Sigmoid colon (tissue), 7 donors: ENCODE measurements around the gene GRIK3. TPM values are rescaled to one million over a fixed set of nuclear protein-coding genes. Genes with fewer than 3 reads are reported as not detected.

Experiments
- DNase-seq: peaks from one replicate; pipeline ENCODE4 v3.0.0-alpha.2; 2019
- H3K27ac ChIP-seq, 4 donors: fragments of 200-600 bp; sonication (generic); one replicate each; pipeline ENCODE4 v1.5.1; 2016 to 2019; ENCODE audit warnings: mild to moderate bottlenecking in 1 of 4
- H3K27me3 ChIP-seq, 3 donors: fragments of 200-600 bp; sonication (generic); one replicate each; pipeline ENCODE4 v1.5.1; 2019; ENCODE audit warnings: mild to moderate bottlenecking in 1 of 3
- H3K36me3 ChIP-seq, 4 donors: fragments of 200-600 bp; sonication (generic); one replicate each; pipeline ENCODE4 v1.5.1; 2016 to 2019
- H3K4me1 ChIP-seq, 4 donors: fragments of 200-600 bp; sonication (generic); one replicate each; pipeline ENCODE4 v1.5.1; 2017 to 2019
- H3K4me3 ChIP-seq, 4 donors: fragments of 200-600 bp; sonication (generic); one replicate each; pipeline ENCODE4 v1.5.1; 2017 to 2019; ENCODE audit warnings: mild to moderate bottlenecking in 2 of 4, moderate library complexity in 1 of 4
- H3K9me3 ChIP-seq, 4 donors: fragments of 200-600 bp in 3 of 4; sonication (generic) in 3 of 4; one replicate each; pipeline versions ENCODE4 v1.5.1 to v1.6.1; 2013 to 2019
- CTCF ChIP-seq, 4 experiments: fragments of 450-650 bp in 3 of 4; fragments of 200-600 bp in 1 of 4; IDR thresholded peaks; one replicate each; pipeline ENCODE4 v1.5.1; 2016 to 2019; ENCODE audit warnings: antibody characterized with exemption in 4 of 4, mild to moderate bottlenecking in 3 of 4, moderate library complexity in 2 of 4
- EP300 ChIP-seq, 4 donors: sonication (generic); formaldehyde crosslinking; IDR thresholded peaks; one replicate each; pipeline ENCODE4 v1.6.1; 2017; ENCODE audit warnings: antibody characterized with exemption in 4 of 4
- POLR2A ChIP-seq, 2 donors: fragments of 450-650 bp; IDR thresholded peaks; one replicate each; pipeline ENCODE4 v1.6.1; 2016; ENCODE audit warnings: antibody characterized with exemption in 2 of 2, mild to moderate bottlenecking in 2 of 2, moderate library complexity in 2 of 2
- POLR2AphosphoS5 ChIP-seq, 4 donors: sonication (generic); formaldehyde crosslinking; IDR thresholded peaks; one replicate each; pipeline ENCODE4 v1.6.1; 2017; ENCODE audit warnings: antibody characterized with exemption in 4 of 4
- whole genome bisulfite sequencing, 2 donors: extraction: QIAGEN DNeasy Blood & Tissue Kit; methylation state at CpG; one replicate each; pipeline ENCODE4 v1.1.7; 2013; 5-methylcytosine and 5-hydroxymethylcytosine counted together
- intact Hi-C: fragments of 100-400 bp; cut with DNase I; formaldehyde crosslinking; loops from one replicate; pipeline ENCODE4 v1.15.1; 2023
- polyA plus RNA-seq, 3 donors: library from polyadenylated mRNA; stranded (reverse); fragments of 200-250 nt; gene quantifications; one replicate each; pipeline ENCODE4 v1.2.3, GENCODE V29; 2013
- total RNA-seq, 4 donors: library from RNA; depleted of rRNA; stranded (reverse); fragments of >200 nt; gene quantifications; one replicate each; pipeline ENCODE4 v1.1.0, GENCODE V29; 2016
- donor health status: healthy with polysubstance abuse.
- donor health status: Bipolar disorder and iron deficiency.
- donor health status: healthy.

GRIK3 gene
- total and polyA plus RNA-seq, 7 donors = 0.60 to 7.1 (median 3.4) TPM; not detected in 1

GRCh38 chr1:36941316-36941978 lies 92.9 kb downstream of the GRIK3 start:
- H3K27me3 ChIP-seq = peaks cover 0 to 31% (median 0%) of the 10 kb centered on the region in 3 donors
- WGBS, 2 donors = 46 to 48% methylated on average over 8 of the region's 8 CpGs
- TF ChIP-seq EP300 (IDR thresholded peaks at IDR 0.05) = no peak
- no peak for TF ChIP-seq POLR2AphosphoS5 (IDR thresholded peaks at IDR 0.05)
- TF ChIP-seq CTCF (IDR thresholded peaks at IDR 0.05) = no peak
- no peak for TF ChIP-seq POLR2A (IDR thresholded peaks at IDR 0.05)

DNA sequence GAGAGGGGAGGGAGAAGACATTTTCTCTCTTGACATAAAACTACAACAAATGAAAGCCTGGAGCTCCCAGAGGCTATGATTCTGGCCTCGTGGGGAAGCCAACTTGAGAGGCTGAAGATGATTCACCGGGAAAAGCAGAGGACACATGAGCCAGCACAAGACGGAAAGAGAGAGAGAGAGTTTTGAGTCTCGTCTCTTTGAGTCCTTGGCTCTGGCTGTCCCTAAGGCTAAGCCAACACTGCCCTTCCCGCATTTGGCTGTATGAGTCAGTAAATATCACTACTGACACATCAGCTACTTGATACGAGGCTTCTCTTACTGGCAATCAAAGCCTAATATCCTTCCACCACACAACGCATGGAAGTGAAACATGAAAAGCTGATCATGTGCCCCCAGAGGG lies 95.5 kb downstream of the GRIK3 start:
- H3K36me3 ChIP-seq = no peaks in the 10 kb centered on the region
- no peak for DNase-seq
- intact Hi-C loops = no loop called here
- H3K4me3 ChIP-seq = no peak overlapping the region
- no peaks in the 10 kb centered on the region for H3K4me1 ChIP-seq
- WGBS, 2 donors = 53 to 68% methylated on average over 7 of the region's 7 CpGs
- H3K27me3 ChIP-seq = peaks cover 0 to 51% (median 5%) of the 10 kb centered on the region in 3 donors
- TF ChIP-seq CTCF (IDR thresholded peaks at IDR 0.05) = no peak
- no peak for TF ChIP-seq POLR2A (IDR thresholded peaks at IDR 0.05)
- no peak for TF ChIP-seq POLR2AphosphoS5 (IDR thresholded peaks at IDR 0.05)
- TF ChIP-seq EP300 (IDR thresholded peaks at IDR 0.05) = no peak
- no peaks in the 10 kb centered on the region for H3K9me3 ChIP-seq
- no peak overlapping the region for H3K27ac ChIP-seq

More at GRCh38 chr1:36941316-36941978, 92.9 kb downstream of the GRIK3 start:
- no peaks in the 10 kb centered on the region for H3K4me1 ChIP-seq
- DNase-seq = no peak
- H3K27ac ChIP-seq = no peak overlapping the region
- no peaks in the 10 kb centered on the region for H3K9me3 ChIP-seq
- no peaks in the 10 kb centered on the region for H3K36me3 ChIP-seq
- intact Hi-C loops = no loop called here
- H3K4me3 ChIP-seq = no peak overlapping the region

DNA sequence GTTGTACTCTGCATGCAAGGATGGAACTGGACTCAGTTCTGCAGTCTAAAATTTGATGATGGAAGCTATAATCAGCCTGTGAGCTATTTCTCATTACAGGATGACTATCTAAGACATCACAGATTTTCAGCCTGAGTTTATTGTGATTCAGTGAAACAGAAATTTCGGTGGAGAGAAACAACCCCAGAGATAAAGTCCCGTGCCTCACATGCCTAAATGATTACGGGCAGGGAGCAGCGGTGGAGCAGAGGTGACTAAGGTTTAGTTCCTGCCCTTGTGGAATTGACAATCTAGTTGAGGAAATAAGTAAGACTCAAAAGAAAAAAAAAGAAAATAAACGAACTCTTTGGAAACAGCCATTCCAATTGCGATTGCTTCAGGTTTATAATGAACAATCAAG lies 96.9 kb downstream of the GRIK3 start:
- DNase-seq = no peak
- H3K9me3 ChIP-seq = no peaks in the 10 kb centered on the region
- intact Hi-C loops = no loop called here
- H3K36me3 ChIP-seq = no peaks in the 10 kb centered on the region
- no peak overlapping the region for H3K27ac ChIP-seq
- H3K4me1 ChIP-seq = no peaks in the 10 kb centered on the region
- H3K27me3 ChIP-seq = peaks cover 0 to 53% (median 5%) of the 10 kb centered on the region in 3 donors
- H3K4me3 ChIP-seq = no peak overlapping the region
- TF ChIP-seq CTCF (IDR thresholded peaks at IDR 0.05) (no peak), POLR2A (IDR thresholded peaks at IDR 0.05) (no peak), EP300 (IDR thresholded peaks at IDR 0.05) (no peak), POLR2AphosphoS5 (IDR thresholded peaks at IDR 0.05) (no peak)
- 78 to 86% methylated on average over 6 of the region's 6 CpGs for WGBS, 2 donors

DNA sequence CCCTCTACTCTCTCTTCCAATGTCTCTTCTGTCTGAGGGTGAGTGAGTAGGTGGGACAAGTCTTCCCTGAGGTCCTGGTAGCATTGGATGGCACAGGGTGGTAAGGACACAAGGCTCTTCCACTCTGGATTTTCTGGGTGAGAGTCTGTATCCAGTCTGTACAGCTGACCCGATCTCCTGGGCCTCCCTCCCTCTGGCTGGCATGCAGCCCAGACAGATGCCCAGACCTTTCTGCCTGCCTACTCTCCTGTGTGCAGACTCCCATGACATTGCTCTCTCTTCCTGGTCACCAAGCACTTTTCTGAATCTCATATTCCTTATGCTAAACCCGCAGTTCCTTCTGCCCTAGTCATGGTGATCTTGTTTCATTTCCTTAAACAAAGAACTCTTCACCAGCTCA lies 100.3 kb downstream of the GRIK3 start:
- H3K27me3 ChIP-seq = peaks cover 0 to 34% (median 5%) of the 10 kb centered on the region in 3 donors
- no peaks in the 10 kb centered on the region for H3K9me3 ChIP-seq
- TF ChIP-seq CTCF (IDR thresholded peaks at IDR 0.05) (no peak), POLR2A (IDR thresholded peaks at IDR 0.05) (no peak), EP300 (IDR thresholded peaks at IDR 0.05) (no peak), POLR2AphosphoS5 (IDR thresholded peaks at IDR 0.05) (no peak)
- H3K27ac ChIP-seq = no peak overlapping the region
- H3K4me1 ChIP-seq = no peaks in the 10 kb centered on the region
- H3K36me3 ChIP-seq = no peaks in the 10 kb centered on the region
- intact Hi-C loops = no loop called here
- no peak overlapping the region for H3K4me3 ChIP-seq
- 54 to 86% methylated on average over 2 of the region's 2 CpGs for WGBS, 2 donors
- no peak for DNase-seq

DNA sequence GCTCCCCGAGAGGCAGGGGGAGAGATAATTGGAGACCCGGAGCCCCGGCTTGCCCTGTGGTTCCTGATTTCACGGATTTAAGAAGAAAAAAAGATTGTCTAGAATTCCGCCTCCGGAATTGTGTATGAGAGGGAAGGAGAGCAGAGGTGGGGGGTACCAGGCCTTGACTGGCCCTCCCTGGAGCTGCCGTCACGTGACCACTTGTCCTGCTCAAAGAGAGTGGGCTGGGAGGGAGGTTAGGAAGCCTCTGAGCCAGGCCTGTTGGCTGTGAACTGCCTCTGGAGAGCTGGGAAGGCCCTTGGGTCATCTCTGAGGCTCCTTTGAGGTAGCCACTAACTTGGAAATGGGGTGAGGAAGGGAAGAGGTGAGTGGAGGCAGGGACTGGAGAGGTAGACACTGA lies 106.5 kb downstream of the GRIK3 start:
- peaks cover 0 to 12% (median 0%) of the 10 kb centered on the region in 3 donors for H3K27me3 ChIP-seq
- no peak overlapping the region for H3K4me3 ChIP-seq
- WGBS, 2 donors = 73 to 75% methylated on average over 8 of the region's 8 CpGs
- H3K27ac ChIP-seq = no peak overlapping the region
- H3K9me3 ChIP-seq = no peaks in the 10 kb centered on the region
- H3K36me3 ChIP-seq = no peaks in the 10 kb centered on the region
- no peaks in the 10 kb centered on the region for H3K4me1 ChIP-seq
- intact Hi-C loops = no loop called here
- no peak for DNase-seq
- TF ChIP-seq EP300 (IDR thresholded peaks at IDR 0.05) (no peak), POLR2A (IDR thresholded peaks at IDR 0.05) (no peak), POLR2AphosphoS5 (IDR thresholded peaks at IDR 0.05) (no peak), CTCF (IDR thresholded peaks at IDR 0.05) (no peak)
